HG03097 (cell line): ENCODE data around the gene GPR39.

Experiments
- ATAC-seq: cut with Tn5 transposase; IDR thresholded peaks from one replicate; pipeline ENCODE4 v1.9.1; 2021; ENCODE audit not compliant: unreplicated experiment, low FRiP score

GPR39 gene

DNA sequence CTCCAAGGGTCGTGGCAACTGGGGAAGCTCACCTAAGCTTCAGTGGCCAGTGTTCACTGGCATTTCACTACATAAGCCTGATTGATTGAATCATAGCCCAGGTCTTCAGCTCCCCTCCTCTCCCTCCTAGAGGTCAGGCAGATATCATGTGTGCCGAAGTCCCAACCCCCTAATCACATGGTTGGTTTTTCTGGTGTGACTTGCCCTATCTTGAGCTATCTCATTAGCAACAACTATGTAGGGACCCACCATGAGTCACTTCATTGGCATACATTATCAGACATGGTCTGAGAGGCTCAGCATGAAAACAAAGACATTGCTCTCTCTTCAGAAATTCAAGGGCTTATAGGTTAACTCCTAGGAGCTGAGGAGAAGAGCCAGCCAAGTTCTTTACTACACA, 176.6 kb downstream of the GPR39 start:
- ATAC-seq: no peak

DNA sequence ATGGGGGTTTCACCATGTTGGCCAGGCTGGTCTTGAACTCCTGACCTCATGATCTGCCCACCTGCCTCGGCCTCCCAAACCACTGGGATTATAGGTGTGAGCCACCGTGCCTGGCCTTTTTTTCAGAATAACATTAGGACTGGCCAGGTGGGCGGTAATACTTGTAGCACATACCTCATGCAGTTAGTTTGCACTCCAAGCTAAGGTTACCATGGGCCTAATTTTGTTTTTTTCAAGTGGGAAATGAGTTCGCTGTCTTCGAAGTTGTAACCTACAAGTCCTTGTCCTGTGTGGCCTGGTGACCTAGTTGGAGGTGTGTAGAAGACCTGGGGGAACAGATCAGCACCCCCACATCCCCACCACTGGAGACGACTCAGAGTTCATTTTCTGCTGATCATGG, 178.6 kb downstream of the GPR39 start:
- no peak for ATAC-seq

DNA sequence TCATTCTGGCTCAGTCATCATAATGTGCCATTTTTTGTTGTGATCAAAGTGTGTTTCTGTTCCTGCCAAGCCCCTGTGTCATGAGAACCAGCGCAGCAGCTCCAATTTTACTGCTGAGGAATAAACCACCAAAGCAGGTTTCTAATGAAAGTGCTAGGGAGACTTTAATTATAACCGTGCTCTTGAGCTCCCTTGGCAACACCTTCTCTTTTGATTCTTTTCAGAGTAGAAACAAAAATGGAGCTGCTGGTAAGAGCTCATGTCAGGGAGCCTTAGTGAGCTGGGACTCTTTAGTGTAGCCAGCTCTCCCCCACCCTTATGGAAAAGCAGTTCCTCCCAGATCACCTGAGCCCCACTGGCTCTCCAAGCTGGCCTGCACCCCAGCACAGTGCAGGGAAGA, 179.1 kb downstream of the GPR39 start:
- no peak for ATAC-seq

DNA sequence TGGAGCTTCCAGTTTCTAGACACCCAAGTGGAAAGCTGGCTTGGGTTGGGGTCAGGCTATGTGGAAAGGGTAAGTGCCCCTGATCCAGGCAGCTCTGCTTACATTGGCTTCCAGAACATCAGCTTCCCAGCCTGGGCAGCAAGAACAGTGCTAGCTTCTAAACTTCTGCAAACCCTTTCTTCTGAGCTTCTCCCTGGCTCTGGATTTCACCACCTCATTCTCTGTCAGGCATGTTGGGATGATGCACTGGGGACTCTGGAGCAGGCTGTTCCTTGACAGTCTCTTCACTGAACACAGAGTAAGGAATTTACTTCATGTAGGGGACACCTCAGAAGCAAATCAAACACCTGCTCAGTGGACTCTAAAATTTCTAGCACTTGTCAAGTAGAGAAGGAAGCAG, 180.6 kb downstream of the GPR39 start:
- ATAC-seq: no peak

GRCh38 chr2:132597831-132598230, 181.2 kb downstream of the GPR39 start:
- ATAC-seq: no peak

GRCh38 chr2:132598536-132598935, 181.9 kb downstream of the GPR39 start:
- no peak for ATAC-seq

DNA sequence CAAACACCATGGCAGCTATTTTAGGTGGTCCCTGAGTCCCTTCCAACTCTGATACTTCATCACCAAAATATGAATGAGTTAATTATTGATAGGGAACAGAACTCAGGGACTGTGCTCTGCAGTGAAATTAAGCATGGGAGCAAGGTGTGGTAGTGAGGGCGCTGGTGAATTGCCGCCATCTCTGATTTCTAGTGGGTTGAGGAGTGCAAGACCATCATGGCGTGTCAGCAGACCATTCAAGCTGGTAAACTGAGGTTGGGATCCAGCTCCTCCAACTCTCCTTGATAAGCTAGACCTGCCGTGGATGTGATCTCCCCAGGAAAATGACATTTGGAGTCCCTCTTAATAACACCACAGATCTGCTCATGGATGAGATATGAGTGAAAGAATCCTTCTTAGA, 183.0 kb downstream of the GPR39 start:
- no peak for ATAC-seq

DNA sequence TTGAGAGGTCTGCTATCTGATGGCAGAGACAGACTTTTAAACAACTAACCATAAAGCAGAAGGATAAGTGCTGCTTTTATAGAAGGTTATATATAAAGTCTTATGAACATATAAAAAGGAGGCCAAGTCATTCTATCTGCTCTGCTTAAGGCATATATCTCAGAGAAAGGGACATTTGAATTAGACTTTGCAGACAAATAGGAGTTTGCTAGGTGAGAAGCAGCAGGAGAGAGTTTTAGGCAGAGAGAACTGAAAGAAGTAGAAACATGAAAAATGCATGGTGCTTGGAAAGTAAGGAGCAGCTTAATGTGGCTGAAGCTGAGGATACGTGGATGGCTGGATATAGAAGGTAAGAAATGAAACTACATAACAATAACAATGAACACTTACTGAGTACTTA, 188.0 kb downstream of the GPR39 start:
- no peak for ATAC-seq

DNA sequence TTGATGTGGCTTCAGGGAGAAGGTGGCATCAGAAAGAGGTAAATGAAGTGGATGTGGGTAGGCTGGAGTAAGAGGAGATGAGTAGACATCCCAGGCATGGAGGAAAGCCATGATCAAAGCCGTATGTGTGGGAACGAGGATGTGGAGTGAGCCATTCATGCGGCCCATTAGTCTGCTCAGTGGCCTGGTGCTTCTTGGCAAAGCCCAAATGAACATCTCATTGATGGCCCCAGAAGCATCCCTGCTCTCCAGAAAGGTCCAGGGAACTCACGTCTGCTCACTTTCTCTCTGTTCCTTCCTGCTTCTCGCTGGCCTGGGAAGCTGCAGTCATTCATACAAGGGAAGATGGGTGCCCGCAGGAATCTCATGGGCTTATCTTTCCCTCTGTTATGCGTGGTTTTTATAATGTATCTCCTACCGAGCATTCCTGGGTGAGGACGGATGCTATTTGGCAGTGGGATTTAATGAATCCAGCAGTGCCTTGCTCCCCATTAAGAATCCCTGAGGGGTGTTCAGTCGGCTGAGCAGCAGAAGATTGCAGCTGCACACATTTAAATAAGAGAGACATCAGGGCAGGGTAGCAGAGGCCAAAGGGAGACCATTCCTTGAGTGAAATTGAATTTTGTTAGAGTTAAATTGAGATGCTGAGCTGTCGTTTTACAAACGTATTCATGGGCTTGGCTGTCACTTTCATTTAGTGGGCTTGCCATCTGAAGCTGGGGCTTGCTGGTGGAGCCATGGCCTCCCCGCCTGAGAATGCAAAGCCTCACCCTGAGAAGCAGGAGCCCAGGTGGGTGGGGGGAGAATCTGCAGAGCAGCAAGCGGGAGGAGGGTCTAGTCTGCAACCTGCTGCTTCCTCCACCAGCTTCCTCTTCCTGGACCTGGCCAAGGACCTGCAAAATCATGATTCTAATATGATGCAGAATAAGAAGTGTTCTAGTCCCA, 188.9 kb downstream of the GPR39 start:
- no peak for ATAC-seq

DNA sequence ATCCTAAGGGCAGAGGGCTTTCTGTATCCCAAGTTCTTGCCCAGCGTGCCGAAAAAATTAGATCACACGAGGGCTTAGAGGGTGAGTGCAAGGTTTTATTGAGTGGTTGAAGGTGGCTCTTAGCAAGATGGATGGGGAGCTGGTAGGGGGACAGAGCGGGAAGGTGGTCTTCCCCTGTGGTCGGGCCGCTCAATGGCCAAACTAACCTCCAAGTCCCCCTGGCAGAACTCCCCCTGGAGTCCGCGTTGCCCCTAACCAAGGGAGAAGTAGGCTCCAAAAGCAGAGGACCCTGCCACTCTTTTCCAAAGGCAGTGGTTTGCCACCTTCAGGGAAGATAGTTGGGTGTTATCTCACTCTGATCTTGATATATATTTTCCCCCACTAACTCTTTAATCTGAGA, 190.0 kb downstream of the GPR39 start:
- ATAC-seq: no peak

DNA sequence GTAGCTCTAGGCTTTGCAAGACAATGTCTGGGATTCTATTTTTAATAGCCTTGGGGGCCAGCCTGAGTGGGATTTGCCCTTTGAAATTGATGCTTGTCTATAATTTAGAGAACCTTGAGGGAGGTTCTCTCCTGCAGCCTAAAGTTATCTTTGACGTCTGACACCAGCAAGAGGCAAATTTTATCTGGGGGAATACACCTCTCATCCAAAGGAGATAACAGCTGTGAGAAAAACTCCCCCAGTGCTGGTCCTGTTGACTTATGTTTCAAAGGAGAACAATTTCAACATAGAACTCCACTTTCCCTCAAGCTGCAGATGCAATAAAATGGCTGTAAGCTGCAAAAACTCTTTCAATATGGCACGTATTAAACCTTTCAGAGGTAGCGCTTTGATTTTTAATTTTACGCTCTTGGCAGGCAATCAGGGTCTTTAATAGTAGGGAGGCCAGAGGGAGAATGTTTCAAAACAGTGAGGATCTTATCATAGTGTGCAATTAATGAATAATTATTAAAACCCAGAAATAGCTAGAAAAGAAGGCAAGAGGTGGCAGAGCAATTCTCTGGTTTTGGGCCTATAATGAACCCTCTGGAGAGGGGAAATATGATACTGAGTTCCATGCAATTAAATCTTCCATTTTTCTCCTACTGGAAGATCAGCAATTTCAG, 191.0 kb downstream of the GPR39 start:
- ATAC-seq: no peak

GRCh38 chr2:132608311-132608710, 191.7 kb downstream of the GPR39 start:
- ATAC-seq: no peak

- no peak for ATAC-seq
Observed at GRCh38 chr2:132609101-132609890, 192.7 kb downstream of the GPR39 start.

DNA sequence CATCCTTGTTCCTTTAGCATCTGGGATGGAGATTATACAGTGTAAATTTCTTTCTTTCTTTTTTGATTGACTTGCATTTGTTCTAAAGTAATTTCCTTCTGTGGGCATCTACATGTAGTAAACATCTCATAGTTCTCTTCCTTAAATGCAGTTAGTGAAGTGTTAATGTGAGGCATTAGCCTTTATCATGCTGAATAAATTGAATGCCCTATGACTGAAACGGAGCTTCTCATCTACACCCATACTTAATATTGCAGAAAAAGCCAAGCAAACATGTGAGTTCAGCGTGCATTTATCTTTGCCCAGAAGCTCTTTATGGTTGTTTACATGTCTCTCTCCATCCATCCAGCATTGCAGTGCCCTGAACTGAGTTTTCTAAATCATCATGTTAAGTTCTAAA, 195.1 kb downstream of the GPR39 start:
- no peak for ATAC-seq

GRCh38 chr2:132615329-132616085, 198.9 kb downstream of the GPR39 start:
- ATAC-seq: no peak

GRCh38 chr2:132617989-132618388, 201.4 kb downstream of the GPR39 start:
- ATAC-seq: no peak

GRCh38 chr2:132618734-132619133, 202.1 kb downstream of the GPR39 start:
- no peak for ATAC-seq

- no peak for ATAC-seq
Observed at GRCh38 chr2:132620115-132620514, 203.5 kb downstream of the GPR39 start.

DNA sequence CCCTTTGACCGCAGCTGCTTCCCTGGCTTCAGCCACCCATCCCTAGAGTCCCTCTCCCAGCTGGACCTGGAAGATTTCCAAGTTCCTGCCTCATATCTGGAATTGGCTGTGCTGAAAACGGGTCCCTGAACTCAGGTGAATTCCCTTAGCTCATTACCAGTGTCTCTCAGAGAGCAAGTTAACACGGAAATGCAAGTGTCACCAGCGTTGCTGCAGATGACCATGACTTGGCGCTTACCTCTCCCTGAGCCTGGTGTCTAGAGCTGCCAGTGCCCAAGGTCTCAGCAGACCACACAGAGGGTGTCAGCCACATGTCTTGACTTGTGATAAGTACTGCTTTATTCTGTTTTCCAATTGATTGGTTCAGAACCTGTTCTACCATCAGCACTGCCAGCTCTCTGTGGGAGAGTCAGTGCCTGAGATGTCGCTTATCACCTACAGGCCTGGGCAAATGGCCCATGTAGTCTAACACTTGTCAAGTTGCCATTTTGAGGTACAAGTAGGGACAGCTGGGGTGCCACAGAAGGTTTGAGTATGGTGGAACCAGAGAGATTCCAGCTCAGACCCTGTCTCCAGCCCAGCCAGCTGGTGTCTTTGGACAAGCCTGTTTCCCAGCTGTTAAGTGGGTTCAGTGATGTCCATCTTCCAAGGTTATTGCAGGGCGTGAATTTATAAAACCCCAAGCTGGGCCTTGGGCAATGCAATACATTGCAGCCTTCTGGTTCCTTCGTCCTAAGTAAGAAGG, 204.7 kb downstream of the GPR39 start:
- ATAC-seq: no peak
